ENCODE results near the gene CASTOR1.

Gene CASTOR1

DNA sequence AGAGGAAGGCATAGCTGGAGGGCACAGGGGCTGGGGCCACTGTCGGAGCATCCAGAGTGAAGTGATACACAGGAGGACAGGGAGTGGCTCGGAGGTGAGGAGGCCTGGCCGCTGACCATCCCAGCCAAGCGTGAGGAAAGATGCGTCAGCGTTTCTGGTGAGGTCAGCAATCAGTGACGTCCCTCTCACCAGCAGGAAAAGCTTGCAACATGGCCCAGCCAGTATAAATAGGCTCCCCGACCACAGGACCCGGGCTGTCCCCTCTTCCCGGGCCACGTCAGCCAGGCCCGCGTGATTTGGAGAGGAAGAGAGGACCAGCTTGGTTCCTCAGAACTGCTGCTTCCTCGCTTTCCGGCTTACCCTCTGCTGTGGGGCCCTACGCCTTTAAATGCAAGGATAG is 18.5 kb downstream of the CASTOR1 start:
- no peak overlapping the region for H3K4me3 ChIP-seq (ENCODE audit: low read length)
- no peak for DNase-seq (ENCODE audit: low read depth)
- TF ChIP-seq, protein P1, sequence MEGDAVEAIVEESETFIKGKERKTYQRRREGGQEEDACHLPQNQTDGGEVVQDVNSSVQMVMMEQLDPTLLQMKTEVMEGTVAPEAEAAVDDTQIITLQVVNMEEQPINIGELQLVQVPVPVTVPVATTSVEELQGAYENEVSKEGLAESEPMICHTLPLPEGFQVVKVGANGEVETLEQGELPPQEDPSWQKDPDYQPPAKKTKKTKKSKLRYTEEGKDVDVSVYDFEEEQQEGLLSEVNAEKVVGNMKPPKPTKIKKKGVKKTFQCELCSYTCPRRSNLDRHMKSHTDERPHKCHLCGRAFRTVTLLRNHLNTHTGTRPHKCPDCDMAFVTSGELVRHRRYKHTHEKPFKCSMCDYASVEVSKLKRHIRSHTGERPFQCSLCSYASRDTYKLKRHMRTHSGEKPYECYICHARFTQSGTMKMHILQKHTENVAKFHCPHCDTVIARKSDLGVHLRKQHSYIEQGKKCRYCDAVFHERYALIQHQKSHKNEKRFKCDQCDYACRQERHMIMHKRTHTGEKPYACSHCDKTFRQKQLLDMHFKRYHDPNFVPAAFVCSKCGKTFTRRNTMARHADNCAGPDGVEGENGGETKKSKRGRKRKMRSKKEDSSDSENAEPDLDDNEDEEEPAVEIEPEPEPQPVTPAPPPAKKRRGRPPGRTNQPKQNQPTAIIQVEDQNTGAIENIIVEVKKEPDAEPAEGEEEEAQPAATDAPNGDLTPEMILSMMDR (conservative IDR thresholded peaks at IDR 0.05; ENCODE audit: low read depth, low read length): no peak

DNA sequence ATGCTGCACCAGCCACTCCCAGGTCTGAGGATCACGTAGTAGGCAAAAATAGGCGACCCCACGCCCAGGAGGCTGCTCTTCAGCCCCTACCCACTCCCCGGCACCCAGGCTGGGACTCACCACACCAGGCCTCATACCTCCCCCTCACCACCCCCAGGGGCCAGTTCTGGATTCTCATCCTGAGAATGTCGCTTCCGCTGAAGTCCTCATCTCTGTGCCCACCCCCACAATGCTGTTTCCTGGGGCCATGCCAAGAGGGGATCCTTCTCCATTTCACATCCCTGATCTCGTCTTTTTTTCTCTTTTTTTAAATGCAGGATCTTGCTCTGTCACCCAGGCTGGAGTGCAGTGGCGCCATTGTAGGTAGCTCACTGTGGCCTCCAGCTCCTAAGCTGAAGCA is 21.0 kb downstream of the CASTOR1 start:
- H3K4me3 ChIP-seq (ENCODE audit: low read length): no peak overlapping the region
- DNase-seq (ENCODE audit: low read depth): no peak

DNA sequence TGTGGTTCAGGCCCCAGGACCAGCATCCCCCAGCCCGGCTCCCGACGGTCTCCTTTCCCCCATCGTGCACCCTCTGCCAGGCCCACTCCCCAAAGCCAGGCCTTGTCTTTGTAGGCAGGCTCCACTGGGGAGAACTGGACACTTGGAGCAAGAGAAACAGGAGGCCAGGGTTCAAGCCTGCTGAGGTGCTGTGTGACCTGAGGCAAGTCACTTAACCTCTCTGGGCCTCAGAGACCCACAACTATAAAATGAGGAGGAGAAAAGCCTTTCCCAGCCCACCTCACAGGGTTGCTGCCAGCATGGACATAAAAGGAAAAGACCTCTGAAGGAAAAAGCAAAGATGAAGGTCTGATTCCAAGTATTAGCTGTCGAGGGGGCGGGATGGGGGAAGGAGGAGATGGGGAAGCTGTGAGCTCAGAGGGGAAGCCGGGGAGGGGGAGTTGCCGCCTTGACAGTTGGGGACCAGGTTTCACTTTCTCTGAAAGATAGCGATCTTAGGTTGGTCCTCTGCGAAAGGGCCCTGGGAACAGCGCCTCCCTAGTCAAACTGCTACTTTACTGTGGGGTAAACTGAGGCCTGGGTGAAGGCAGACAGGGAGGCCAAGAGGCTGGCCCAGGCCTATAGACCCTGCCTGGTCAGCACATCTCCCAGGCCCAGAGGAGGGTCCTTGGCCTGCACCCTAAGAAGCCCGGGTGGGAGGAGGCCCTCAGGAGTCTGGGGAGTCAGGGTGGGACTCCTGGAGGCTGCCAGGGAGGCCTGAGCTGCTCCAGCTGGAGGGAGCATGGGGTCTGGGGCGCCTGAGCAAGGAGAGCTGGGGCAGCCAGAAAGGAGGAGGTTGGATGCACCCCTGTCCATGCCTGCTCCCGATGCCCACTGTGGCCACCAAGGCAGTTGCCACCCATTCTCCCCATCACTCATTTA is 21.7 kb downstream of the CASTOR1 start:
- H3K4me3 ChIP-seq (ENCODE audit: low read length): no peak overlapping the region
- TF ChIP-seq, protein P1 (conservative IDR thresholded peaks at IDR 0.05; ENCODE audit: low read depth, low read length): no peak
- DNase-seq (ENCODE audit: low read depth): no peak

More for the DNA sequence above, 21.0 kb downstream of the CASTOR1 start:
- TF ChIP-seq, protein P1 (conservative IDR thresholded peaks at IDR 0.05; ENCODE audit: low read depth, low read length): no peak

DNA sequence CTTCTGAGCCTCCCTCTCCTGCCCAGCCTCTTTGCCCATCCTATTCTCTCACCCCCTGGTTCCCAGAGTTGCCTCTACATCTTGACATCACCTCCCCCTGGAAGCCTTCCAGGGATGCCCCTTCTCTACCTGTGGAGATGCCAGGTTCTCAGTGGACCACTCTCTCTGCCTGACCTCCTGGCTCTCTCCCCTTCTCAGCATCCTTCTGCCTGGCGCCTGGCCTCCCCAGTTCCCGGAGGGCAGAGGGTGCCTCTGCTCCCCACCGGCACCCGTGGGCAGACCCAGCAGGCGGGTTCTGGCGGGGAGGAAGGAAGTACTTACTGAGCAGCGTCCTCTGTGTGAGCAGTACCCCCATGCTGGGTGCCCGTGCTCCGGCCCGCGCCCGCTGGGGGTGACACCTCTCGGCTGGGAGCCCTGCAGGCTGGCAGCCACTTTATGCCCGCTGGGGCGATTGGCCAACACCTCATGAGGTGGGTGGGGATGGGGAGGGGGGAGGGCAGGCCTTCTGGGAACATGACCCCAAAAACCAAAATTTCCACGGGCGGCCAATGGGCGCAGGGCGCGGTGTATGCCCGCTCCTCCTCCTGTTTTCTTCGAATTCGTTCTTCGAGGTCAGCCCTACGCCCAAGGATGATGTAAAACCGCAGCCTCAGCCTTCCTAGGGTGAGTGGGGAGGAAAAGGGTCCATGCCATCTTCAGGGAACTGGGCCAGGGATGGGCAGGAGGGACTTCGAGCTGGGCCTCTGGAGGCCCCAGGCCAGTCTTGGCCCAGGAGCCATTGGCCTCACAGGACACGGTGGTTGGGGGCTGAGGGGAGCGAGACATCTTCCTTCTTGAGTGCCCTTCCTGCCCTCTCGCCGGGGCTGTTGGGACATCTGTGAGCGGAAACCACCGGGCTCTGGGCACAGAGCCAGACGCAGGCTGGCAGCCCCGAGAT is 22.6 kb downstream of the CASTOR1 start, which contains the start of gene OSM:
OSM (minus strand) TSS at position 407 of the 937 bp plus-strand sequence; CDS start at position 355, 52 bp downstream.
- DNase-seq (ENCODE audit: low read depth): no peak
- TF ChIP-seq, protein P1 (conservative IDR thresholded peaks at IDR 0.05; ENCODE audit: low read depth, low read length): no peak
- no peak within 1 kb of the TSS for H3K4me3 ChIP-seq (ENCODE audit: low read length)

GRCh38 chr22:30265823-30266444 is 23.4 kb downstream of the CASTOR1 start:
- TF ChIP-seq, protein P1 (conservative IDR thresholded peaks at IDR 0.05; ENCODE audit: low read depth, low read length): no peak
- no peak overlapping the region for H3K4me3 ChIP-seq (ENCODE audit: low read length)
- DNase-seq (ENCODE audit: low read depth): no peak

- DNase-seq (ENCODE audit: low read depth): no peak
- TF ChIP-seq, protein P1 (conservative IDR thresholded peaks at IDR 0.05; ENCODE audit: low read depth, low read length): no peak
- H3K4me3 ChIP-seq (ENCODE audit: low read length): no peak overlapping the region
Measured at GRCh38 chr22:30265131-30265720, 24.1 kb downstream of the CASTOR1 start.
